MG63 (cell line): Measurements from ENCODE around the gene ATG4B. TPM values are rescaled to one million over a fixed set of nuclear protein-coding genes. Genes with fewer than 3 reads are reported as not detected.

Experiments used
- DNase-seq: peaks from one replicate; pipeline ENCODE4 v3.0.0-alpha.2; 2020
- H3K27me3 ChIP-seq: fragments of 250-450 bp; sonication (Bioruptor Pico); 2 replicates; pipeline ENCODE4 v1.5.1; 2020; ENCODE audit warnings: mild to moderate bottlenecking, moderate library complexity
- H3K36me3 ChIP-seq: fragments of 250-450 bp; sonication (Bioruptor Pico); 2 replicates; pipeline ENCODE4 v1.5.1; 2020; ENCODE audit warnings: mild to moderate bottlenecking, moderate library complexity
- H3K4me3 ChIP-seq: fragments of 250-450 bp; sonication (Bioruptor Pico); 2 replicates; pipeline ENCODE4 v1.5.1; 2020; ENCODE audit warnings: mild to moderate bottlenecking, moderate library complexity
- H3K9me3 ChIP-seq: fragments of 250-450 bp; sonication (Bioruptor Pico); 2 replicates; pipeline ENCODE4 v1.5.1; 2020; ENCODE audit warnings: mild to moderate bottlenecking, moderate library complexity
- total RNA-seq: library from RNA; depleted of rRNA; stranded (reverse); fragments of >200 nt; shearing (Covaris generic); gene quantifications from 2 replicates; pipeline ENCODE4 v1.2.3, GENCODE V29; 2014; ENCODE audit warnings: low replicate concordance

Gene ATG4B
- total RNA-seq, 1 experiment from 2014 or later, result 47.9 TPM

- H3K27me3 ChIP-seq, result no peaks in the 10 kb centered on the region
- peaks cover 39% of the 10 kb centered on the region for H3K36me3 ChIP-seq
- no peak overlapping the region for H3K4me3 ChIP-seq
- no peaks in the 10 kb centered on the region for H3K9me3 ChIP-seq
- no peak for DNase-seq
Observed at GRCh38 chr2:241670333-241671110, 33.0 kb downstream of the ATG4B start.

- DNase-seq, result no peak
- Histone ChIP-seq H3K9me3 (no peaks in the 10 kb centered on the region), H3K27me3 (no peaks in the 10 kb centered on the region), H3K36me3 (peaks cover 47% of the 10 kb centered on the region), H3K4me3 (no peak overlapping the region)
Observed at GRCh38 chr2:241671457-241672240, 34.2 kb downstream of the ATG4B start.

DNA sequence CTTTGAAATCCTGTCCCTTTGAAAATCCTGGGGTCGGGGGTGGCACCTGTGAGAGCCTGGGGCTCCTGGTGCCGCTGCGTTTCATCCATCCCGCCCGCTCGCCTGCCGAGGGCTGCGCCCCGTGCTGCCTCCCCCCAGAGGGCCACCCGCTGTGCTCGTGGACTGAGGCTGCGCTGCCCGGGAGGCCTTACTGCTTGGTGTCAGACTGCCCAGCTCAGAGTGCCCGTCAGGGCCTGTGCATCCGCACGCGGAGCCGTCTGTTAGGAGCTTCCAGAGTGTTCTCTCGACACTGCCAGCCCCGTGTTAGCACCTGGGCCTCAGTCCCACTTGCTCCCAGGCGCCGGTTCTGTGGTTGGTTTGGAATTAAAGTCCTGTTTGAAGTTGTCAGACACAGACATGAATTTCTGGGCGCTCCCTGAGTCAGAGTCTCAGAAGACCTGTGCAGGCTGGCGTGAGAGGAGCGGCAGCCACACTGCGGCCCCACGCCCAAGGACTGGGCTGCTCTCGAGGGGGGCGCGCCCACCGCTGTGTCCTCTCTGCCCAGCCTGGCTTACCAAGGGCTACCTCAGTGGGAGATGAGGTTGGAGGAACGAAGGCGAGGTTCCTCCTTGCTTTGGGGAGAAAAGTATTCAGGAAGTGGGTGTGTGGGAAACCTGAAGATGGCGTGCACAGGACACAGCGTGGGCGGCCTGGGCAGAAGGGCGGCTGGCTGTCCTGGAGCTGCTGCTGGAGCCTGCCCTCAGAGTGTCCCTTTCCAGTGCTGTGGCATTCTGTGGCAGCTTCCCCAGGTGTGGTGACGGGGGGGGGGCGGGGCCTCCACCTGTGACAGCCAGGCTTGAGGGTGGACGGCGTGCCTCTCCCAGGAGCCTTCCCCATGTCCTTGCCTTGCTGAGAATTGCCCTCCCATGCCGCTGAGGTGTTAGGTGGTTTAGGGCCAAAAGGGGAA is 35.0 kb downstream of the ATG4B start:
- Histone ChIP-seq H3K36me3 (peaks cover 51% of the 10 kb centered on the region), H3K4me3 (no peak overlapping the region), H3K9me3 (no peaks in the 10 kb centered on the region), H3K27me3 (no peaks in the 10 kb centered on the region)
- no peak for DNase-seq

DNA sequence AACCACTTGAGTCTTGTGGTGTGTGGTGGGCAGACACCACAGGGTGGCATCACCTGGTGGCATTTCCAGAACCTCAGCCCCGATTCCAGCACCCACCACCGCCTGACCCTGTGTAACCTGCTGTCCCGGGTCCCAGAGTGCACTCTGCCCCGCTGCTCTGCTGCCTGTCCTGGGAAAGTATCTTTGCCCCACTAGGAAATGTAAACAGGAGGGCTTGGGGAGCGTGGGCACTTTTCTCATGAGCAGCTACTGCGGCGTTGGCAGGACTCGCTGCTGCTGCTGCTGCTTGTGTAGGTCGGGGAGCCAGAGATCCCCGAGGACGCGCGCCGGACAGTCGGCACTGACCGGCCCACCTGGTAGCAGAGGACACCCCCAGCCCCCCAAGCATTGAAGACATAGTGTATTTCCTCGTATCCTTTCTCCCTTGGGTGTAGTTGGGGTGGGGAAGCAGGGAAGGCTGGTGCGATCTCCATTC is 35.7 kb downstream of the ATG4B start:
- H3K36me3 ChIP-seq, result peaks cover 56% of the 10 kb centered on the region
- no peak overlapping the region for H3K4me3 ChIP-seq
- DNase-seq, result no peak
- no peaks in the 10 kb centered on the region for H3K27me3 ChIP-seq
- no peaks in the 10 kb centered on the region for H3K9me3 ChIP-seq

- peaks cover 64% of the 10 kb centered on the region for H3K36me3 ChIP-seq
- peak; percentile 92 for DNase-seq
- no peaks in the 10 kb centered on the region for H3K9me3 ChIP-seq
- H3K27me3 ChIP-seq, result no peaks in the 10 kb centered on the region
- H3K4me3 ChIP-seq, result no peak overlapping the region
Observed at GRCh38 chr2:241673797-241674725, 36.6 kb downstream of the ATG4B start.

DNA sequence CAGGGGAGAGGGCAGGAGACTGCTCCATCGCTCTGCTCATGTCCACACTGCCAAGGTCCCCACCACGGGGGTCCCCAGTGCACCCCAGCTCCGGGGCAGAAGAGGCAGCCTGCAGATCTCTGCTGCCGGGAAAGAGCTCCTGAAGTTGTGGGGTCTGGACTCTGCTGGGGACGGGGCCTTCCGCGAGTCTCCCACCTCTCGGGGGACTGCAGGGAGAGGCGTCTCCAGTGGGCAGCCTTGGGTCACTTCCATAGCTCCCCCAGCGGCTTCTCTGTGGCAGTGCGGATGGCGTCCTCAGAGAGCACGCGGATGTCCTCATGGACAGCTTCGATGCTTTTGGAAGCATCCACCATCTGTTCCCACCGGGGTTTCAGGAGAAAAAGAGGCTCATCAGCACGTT is 38.4 kb downstream of the ATG4B start:
- DNase-seq, result no peak
- H3K27me3 ChIP-seq, result no peaks in the 10 kb centered on the region
- no peak overlapping the region for H3K4me3 ChIP-seq
- peaks cover 73% of the 10 kb centered on the region for H3K36me3 ChIP-seq
- no peaks in the 10 kb centered on the region for H3K9me3 ChIP-seq

GRCh38 chr2:241676665-241677064 is 39.2 kb downstream of the ATG4B start:
- H3K36me3 ChIP-seq, result peaks cover 77% of the 10 kb centered on the region
- DNase-seq, result no peak
- no peak overlapping the region for H3K4me3 ChIP-seq
- no peaks in the 10 kb centered on the region for H3K27me3 ChIP-seq
- H3K9me3 ChIP-seq, result no peaks in the 10 kb centered on the region

GRCh38 chr2:241677392-241677791 is 39.9 kb downstream of the ATG4B start:
- DNase-seq, result no peak
- Histone ChIP-seq H3K36me3 (peaks cover 82% of the 10 kb centered on the region), H3K9me3 (no peaks in the 10 kb centered on the region), H3K27me3 (no peaks in the 10 kb centered on the region), H3K4me3 (no peak overlapping the region)

DNA sequence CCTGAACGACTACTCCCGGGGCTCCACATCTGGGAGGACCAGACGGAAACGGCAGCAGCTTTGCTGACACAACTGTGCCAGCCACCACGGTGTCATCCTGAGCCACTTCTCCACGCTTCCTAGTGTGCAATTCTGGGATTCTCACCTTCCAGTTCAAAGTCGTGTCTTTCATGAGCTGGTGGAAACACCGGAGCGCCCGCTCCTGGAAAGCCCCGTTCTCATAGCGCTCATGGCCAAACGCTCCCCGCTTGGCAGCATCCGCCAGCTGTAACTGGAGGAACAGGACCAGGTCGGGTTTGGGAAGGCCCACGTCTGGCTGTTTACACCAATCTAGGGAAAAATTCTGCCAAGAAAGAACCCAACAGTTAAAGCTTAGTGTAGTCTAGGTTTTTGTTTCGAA is 40.8 kb downstream of the ATG4B start:
- Histone ChIP-seq H3K27me3 (no peaks in the 10 kb centered on the region), H3K4me3 (no peak overlapping the region), H3K9me3 (no peaks in the 10 kb centered on the region), H3K36me3 (peaks cover 86% of the 10 kb centered on the region)
- DNase-seq, result no peak

- Histone ChIP-seq H3K27me3 (no peaks in the 10 kb centered on the region), H3K4me3 (no peak overlapping the region), H3K36me3 (peaks cover 86% of the 10 kb centered on the region), H3K9me3 (no peaks in the 10 kb centered on the region)
- no peak for DNase-seq
Observed at GRCh38 chr2:241678784-241679540, 41.5 kb downstream of the ATG4B start.

- DNase-seq, result no peak
- Histone ChIP-seq H3K9me3 (no peaks in the 10 kb centered on the region), H3K36me3 (peaks cover 91% of the 10 kb centered on the region), H3K4me3 (no peak overlapping the region), H3K27me3 (no peaks in the 10 kb centered on the region)
Observed at GRCh38 chr2:241680044-241680443, 42.6 kb downstream of the ATG4B start.

DNA sequence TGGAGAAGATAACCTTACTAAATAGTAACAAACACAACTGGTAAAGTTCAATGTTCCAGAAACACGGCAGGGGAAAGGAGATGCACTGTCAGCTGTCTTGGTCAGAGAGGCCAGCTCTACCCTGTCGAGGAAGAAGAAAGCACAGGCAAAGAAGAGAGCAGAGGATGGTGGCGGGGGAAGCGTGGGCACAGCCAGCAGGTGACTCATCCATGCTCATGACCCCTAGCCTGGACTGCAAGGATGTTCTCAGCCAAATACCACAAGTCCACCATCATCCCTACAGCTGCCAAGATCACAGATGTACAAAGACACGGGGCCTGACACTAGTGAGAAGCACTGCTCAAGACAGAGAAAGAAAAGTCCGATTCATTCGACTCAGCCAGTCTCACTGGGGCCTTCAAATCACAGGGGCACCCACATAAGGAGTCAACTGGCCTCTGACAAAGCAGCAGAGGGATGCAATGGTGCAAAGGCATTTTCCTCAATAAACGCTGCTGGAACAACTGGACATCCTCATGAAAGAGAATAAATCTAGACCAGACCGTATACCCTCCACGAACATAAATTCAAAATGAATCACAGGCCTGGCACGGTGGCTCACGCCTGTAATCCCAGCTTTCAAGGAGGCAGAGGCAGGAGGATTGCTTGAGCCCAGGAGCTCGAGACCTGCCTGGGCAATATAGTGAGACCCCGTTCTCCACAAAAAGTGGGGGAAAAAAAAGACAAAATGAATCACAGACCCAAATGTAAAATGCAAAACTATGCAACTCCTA is 43.5 kb downstream of the ATG4B start:
- H3K4me3 ChIP-seq, result no peak overlapping the region
- H3K27me3 ChIP-seq, result no peaks in the 10 kb centered on the region
- no peaks in the 10 kb centered on the region for H3K9me3 ChIP-seq
- H3K36me3 ChIP-seq, result peaks cover 86% of the 10 kb centered on the region
- DNase-seq, result peak; percentile 96

- DNase-seq, result no peak
- Histone ChIP-seq H3K9me3 (no peaks in the 10 kb centered on the region), H3K27me3 (no peaks in the 10 kb centered on the region), H3K4me3 (peak overlapping the region; percentile 99), H3K36me3 (peaks cover 73% of the 10 kb centered on the region)
Observed at GRCh38 chr2:241686324-241686649, 48.8 kb downstream of the ATG4B start.

DNA sequence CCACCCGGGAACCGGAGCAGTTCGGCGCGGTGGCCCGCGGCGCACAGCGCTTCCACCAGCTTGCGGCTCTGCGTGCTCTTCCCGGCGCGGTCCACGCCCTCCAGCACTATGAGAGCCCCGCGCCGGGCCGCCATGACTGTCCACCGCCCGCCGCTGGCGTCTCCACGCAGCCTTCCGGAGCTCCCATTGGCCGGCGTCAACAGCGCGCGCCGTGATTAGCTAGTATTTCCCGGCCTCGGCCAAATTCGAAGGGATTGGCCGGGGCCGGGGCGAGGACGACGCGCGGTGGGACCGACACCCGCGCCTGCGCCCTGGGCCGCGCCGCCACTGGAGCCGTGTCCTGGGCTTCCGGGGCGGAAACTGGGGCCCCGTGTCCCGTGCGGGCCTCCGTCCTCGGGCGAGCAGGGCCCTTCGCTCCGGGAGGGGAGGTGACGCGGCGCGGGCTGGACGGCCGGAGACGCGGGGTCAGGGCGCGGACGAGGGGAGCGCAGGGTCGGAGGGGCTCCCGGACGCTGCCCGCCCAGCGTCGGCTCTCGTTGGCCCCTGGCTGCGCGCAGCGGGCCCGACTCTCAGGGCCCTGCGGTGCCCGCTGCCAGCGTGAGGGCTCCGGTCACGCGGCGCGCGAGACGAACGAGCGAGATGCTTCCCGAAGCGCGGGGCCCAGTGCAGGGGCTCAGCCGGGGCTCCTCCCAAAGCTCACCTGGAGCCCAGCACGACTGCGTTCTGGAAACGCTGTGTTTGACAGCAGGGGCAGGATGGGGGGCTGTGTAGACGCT is 49.3 kb downstream of the ATG4B start, which contains the start of gene DTYMK:
DTYMK (minus strand) TSS at position 166 of the 776 bp plus-strand sequence; CDS start at position 134, 32 bp downstream.
- Histone ChIP-seq H3K9me3 (no peaks in the 10 kb centered on the region), H3K4me3 (peak within 1 kb of the TSS; percentile 99)

More for the DNA sequence above, 49.3 kb downstream of the ATG4B start, which contains the start of gene DTYMK:
- peak; percentile 97 for DNase-seq
- H3K27me3 ChIP-seq, result no peaks in the 10 kb centered on the region
- peaks cover 73% of the 10 kb centered on the region for H3K36me3 ChIP-seq
